Psoas muscle (tissue), 8 donors: ENCODE results near the gene SSPN. TPM values are rescaled to one million over a fixed set of nuclear protein-coding genes. Genes with fewer than 3 reads are reported as not detected.
A peak's percentile ranks its signal among the peaks of the same experiment; 100 is the strongest.

Experiments used
- ATAC-seq, 4 donors: fragments of 200-7000 bp; cut with Tn5 transposase; one replicate each; pipeline ENCODE4 v1.9.1; 2020; ENCODE audit warnings: moderate library complexity in 3 of 4, mild to moderate bottlenecking in 2 of 4
- DNase-seq, 2 donors: peaks; one replicate each; pipeline ENCODE4 v3.0.0-alpha.2; 2020
- H3K27ac ChIP-seq: fragments of 200-600 bp; one replicate; pipeline ENCODE4 v1.8.0; 2022
- H3K27me3 ChIP-seq, 3 donors: fragments of 200-600 bp in 1 of 3; one replicate each; pipeline versions ENCODE4 v1.6.1 to v1.8.0; 2013 to 2022; ENCODE audit warnings: low read length in 2 of 3, mild to moderate bottlenecking in 2 of 3, moderate library complexity in 1 of 3; ENCODE audit not compliant: insufficient read depth in 3 of 3
- H3K36me3 ChIP-seq, 2 donors: fragments of 200-600 bp in 1 of 2; one replicate each; pipeline versions ENCODE4 v1.6.1 to v1.8.0; 2013 to 2022; ENCODE audit warnings: low read depth in 1 of 2, mild to moderate bottlenecking in 1 of 2, moderate library complexity in 1 of 2; ENCODE audit not compliant: insufficient read depth in 1 of 2
- H3K4me1 ChIP-seq: fragments of 200-600 bp; one replicate; pipeline ENCODE4 v1.8.0; 2022
- H3K4me3 ChIP-seq: fragments of 200-600 bp; one replicate; pipeline ENCODE4 v1.8.0; 2022; ENCODE audit warnings: mild to moderate bottlenecking
- H3K9me3 ChIP-seq: fragments of 200-600 bp; one replicate; pipeline ENCODE4 v1.8.0; 2022
- whole genome bisulfite sequencing, 3 donors: extraction: QIAGEN DNeasy Blood & Tissue Kit; methylation state at CpG; one replicate each; pipeline versions ENCODE4 v1.1.6 to v1.1.7; 2013; 5-methylcytosine and 5-hydroxymethylcytosine counted together
- intact Hi-C, 2 donors: fragments of 100-400 bp; cut with DNase I; formaldehyde crosslinking; loops; one replicate each; pipeline versions ENCODE4 v1.11.0 to v1.14.2; 2022
- polyA plus RNA-seq, 3 donors: library from polyadenylated mRNA; stranded (reverse); fragments of 200-250 nt; gene quantifications; one replicate each; pipeline ENCODE4 v1.2.3, GENCODE V29; 2013
- total RNA-seq, 4 donors: library from RNA; stranded (reverse); fragmentation: NEBNext Ultra II Directional in 2 of 4; extraction: Animal tissue kit (Norgen Biotek cat#: 25700) in 2 of 4; gene quantifications; one replicate each; pipeline versions ENCODE4 v1.2.1 to v1.2.4, GENCODE V29; 2021 to 2023
- TF ChIP-seq, protein P1 (sequence below): fragments of 200-600 bp; IDR thresholded peaks from one replicate; pipeline ENCODE4 v1.8.0; 2022; ENCODE audit warnings: antibody characterized with exemption
- donor health status: healthy with polysubstance abuse.
- donor health status: DM: no; HTN: no; CAD: no; lungs with moderate emphysema.
- donor health status: Bipolar disorder and iron deficiency.
- donor health status: healthy.
- donor health status: DM: yes; HTN: yes; CAD: no.
- donor health status: DM: no; HTN: no; CAD: no.
- donor health status: DM: no; HTN: no; CAD: no.
- donor health status: DM: yes; HTN: yes; CAD: no.

The SSPN gene
- total and polyA plus RNA-seq, 7 donors: 8.3 to 88.7 (median 45.4) TPM

DNA sequence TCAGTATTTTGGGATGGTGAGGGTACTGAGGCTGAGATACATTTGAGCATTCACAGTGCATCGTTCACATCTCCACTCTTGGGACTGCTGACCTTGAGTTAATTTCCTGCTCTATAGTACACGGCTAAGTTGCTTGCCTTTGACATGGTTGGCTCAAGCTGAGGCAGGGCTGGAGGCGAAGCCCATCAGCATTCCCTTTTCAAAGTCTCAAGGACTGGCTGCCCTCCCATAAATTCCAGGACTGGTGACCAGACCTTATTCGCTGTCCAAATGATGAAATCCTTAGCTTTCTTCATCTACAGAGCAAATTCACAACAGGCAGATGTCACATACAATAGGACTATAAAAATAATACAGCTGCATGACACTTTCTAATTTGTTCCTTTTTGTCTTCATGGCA is 85.9 kb downstream of the SSPN start:
- Histone ChIP-seq H3K27me3 (peaks cover 0 to 1% (median 0%) of the 10 kb centered on the region in 3 donors), H3K9me3 (no peaks in the 10 kb centered on the region), H3K36me3 (no peaks in the 10 kb centered on the region), H3K4me1 (peaks cover 10% of the 10 kb centered on the region), H3K4me3 (no peak overlapping the region), H3K27ac (no peak overlapping the region)
- peak; percentile 46 to 93 (median 88) for ATAC-seq
- DNase-seq: peak; percentile 48 to 57
- intact Hi-C loops: no loop called here
- WGBS, 3 donors: 12 to 48% (median 20%) methylated on average over 4 of the region's 4 CpGs
- TF ChIP-seq, protein P1, sequence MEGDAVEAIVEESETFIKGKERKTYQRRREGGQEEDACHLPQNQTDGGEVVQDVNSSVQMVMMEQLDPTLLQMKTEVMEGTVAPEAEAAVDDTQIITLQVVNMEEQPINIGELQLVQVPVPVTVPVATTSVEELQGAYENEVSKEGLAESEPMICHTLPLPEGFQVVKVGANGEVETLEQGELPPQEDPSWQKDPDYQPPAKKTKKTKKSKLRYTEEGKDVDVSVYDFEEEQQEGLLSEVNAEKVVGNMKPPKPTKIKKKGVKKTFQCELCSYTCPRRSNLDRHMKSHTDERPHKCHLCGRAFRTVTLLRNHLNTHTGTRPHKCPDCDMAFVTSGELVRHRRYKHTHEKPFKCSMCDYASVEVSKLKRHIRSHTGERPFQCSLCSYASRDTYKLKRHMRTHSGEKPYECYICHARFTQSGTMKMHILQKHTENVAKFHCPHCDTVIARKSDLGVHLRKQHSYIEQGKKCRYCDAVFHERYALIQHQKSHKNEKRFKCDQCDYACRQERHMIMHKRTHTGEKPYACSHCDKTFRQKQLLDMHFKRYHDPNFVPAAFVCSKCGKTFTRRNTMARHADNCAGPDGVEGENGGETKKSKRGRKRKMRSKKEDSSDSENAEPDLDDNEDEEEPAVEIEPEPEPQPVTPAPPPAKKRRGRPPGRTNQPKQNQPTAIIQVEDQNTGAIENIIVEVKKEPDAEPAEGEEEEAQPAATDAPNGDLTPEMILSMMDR: no peak

DNA sequence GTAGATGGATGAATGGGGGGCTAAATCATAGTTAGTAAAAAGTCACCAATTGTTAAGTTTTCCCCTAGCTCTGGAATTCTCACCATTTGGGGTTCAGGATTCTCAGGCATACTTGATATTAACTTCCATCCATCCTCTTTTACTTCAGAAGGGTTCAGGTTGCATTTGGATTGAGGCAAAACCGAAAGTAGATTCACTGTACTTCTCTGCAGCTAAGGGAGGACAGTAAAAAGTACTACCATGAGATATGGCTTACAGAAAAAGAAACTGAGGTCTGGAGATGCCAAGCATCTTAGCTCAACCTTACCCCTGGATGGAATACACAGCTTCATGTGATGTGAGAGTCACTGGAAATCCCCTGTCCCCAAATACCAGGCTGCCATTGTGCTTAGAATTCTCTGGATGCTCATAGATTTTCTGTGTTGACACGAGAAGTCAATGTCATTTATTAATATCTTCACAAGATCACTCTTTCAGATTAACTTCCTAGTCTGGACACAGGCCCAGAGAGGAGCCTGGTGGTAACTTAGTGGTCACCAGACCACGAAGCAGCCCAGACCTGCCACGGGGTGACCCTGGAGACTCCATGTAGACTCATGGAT is 87.1 kb downstream of the SSPN start:
- Histone ChIP-seq H3K4me3 (no peak overlapping the region), H3K27me3 (peaks cover 0 to 1% (median 0%) of the 10 kb centered on the region in 3 donors), H3K4me1 (peaks cover 16% of the 10 kb centered on the region), H3K9me3 (no peaks in the 10 kb centered on the region), H3K36me3 (no peaks in the 10 kb centered on the region), H3K27ac (no peak overlapping the region)
- DNase-seq (no peak), ATAC-seq (no peak)
- intact Hi-C loops: no loop called here
- 50 to 63% (median 55%) methylated on average over 4 of the region's 4 CpGs for WGBS, 3 donors
- TF ChIP-seq, protein P1: no peak

DNA sequence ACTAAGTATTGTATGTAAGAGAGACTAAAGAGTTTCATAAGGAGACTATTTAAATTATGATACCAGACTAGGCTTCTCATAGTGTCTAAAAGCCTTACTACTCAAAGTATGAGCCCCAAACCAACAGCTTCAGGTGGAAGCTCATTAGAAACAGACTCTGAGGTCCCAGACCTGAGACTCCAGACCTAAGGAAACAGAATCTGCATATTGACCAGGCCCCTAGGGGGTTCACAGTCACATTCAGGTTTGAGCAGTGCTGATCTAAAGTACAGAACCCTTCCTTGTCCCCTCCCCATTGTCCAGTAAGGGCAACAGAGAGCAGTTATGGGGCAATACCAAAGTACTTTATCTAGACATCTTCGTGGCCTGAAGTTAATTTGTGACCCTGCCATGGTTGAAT is 87.7 kb downstream of the SSPN start:
- no peaks in the 10 kb centered on the region for H3K9me3 ChIP-seq
- ATAC-seq: no peak
- intact Hi-C loops: no loop called here
- no peak overlapping the region for H3K4me3 ChIP-seq
- TF ChIP-seq, protein P1: no peak
- H3K36me3 ChIP-seq: no peaks in the 10 kb centered on the region
- 54 to 63% (median 56%) methylated on average over 1 of the region's 1 CpG for WGBS, 3 donors
- DNase-seq: no peak
- peaks cover 20% of the 10 kb centered on the region for H3K4me1 ChIP-seq
- no peak overlapping the region for H3K27ac ChIP-seq
- peaks cover 0 to 1% (median 0%) of the 10 kb centered on the region in 3 donors for H3K27me3 ChIP-seq

DNA sequence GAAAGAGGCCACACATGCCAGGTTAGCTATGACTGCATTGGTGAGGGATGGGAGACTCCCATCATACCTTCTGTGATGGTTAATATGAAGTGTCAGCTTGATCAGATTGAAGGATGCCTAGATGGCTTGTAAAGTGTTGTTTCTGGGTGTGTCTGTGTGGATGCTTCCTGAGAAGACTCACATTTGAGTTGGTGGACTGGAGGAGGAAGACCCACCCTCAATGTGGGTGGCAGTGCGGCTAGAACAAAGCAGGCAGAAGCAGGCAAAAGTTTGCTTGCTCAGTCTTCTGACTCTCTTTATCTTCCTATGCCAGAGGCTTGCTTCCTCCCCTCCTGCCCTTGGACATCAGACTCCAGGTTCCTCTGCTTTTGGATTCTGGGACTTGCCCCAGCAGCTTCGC is 88.2 kb downstream of the SSPN start:
- WGBS, 3 donors: 86 to 92% (median 92%) methylated on average over 2 of the region's 2 CpGs
- H3K27me3 ChIP-seq: peaks cover 0 to 1% (median 0%) of the 10 kb centered on the region in 3 donors
- H3K4me3 ChIP-seq: no peak overlapping the region
- H3K9me3 ChIP-seq: no peaks in the 10 kb centered on the region
- intact Hi-C loops: no loop called here
- ATAC-seq: no peak
- H3K4me1 ChIP-seq: peaks cover 25% of the 10 kb centered on the region
- TF ChIP-seq, protein P1: no peak
- DNase-seq: no peak
- H3K27ac ChIP-seq: no peak overlapping the region
- no peaks in the 10 kb centered on the region for H3K36me3 ChIP-seq

DNA sequence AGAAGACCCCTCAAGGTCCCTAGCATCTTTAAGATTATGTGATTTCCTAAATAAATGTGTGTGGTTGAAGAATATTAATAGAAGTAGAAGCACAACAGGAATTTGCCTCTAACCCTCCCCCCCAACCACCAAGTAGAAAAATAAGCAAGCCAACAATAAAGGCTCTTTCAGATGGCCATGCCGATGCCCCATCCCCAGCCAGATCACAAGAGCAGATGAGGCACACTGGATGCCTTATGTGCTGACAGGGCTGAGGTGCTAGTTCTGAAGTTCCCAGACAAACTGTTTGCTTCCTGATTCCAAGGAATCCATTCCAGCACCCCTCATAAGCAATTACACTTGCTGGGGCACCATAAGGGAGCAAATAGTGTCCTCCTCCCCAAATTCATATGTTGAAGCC is 90.0 kb downstream of the SSPN start:
- intact Hi-C loops: loop anchor here in 1 of 2 donors (5.0 kb wide), 1 partner anchor 158 kb away; the partner anchor contains the start of gene BHLHE41
- ATAC-seq: no peak
- Histone ChIP-seq H3K9me3 (no peaks in the 10 kb centered on the region), H3K27me3 (peaks cover 0 to 1% (median 0%) of the 10 kb centered on the region in 3 donors), H3K27ac (no peak overlapping the region), H3K36me3 (no peaks in the 10 kb centered on the region), H3K4me3 (no peak overlapping the region), H3K4me1 (peaks cover 25% of the 10 kb centered on the region)
- no peak for DNase-seq
- TF ChIP-seq, protein P1: no peak
- 83 to 96% (median 93%) methylated on average over 1 of the region's 1 CpG for WGBS, 3 donors
